Endothelial cell of umbilical vein (primary cell): ENCODE measurements around the gene SARNP. TPM values are rescaled to one million over a fixed set of nuclear protein-coding genes. Genes with fewer than 3 reads are reported as not detected.

Experiments
- BruUV-seq: library from RNA; stranded (reverse); fragments of 400-500 nt; replicated peaks from 2 replicates; lab custom pipeline; 2021; lab: Mats Ljungman, UMichigan
- CTCF ChIA-PET: fragments of 300-600, 350-600 bp; sonication (Branson Sonifier 250); formaldehyde crosslinking; loops from one replicate; lab custom pipeline; 2021; ENCODE audit warnings: antibody characterized with exemption, inconsistent platforms; lab: Charles Lee
- POLR2A ChIA-PET: fragments of 300-600, 350-600 bp; sonication (Branson Sonifier 250); formaldehyde crosslinking; loops from one replicate; lab custom pipeline; 2021; ENCODE audit warnings: antibody characterized with exemption, inconsistent platforms; lab: Charles Lee
- DNase-seq: peaks from one replicate; pipeline ENCODE4 v3.0.0-alpha.2; 2011; ENCODE audit warnings: low read depth, low spot score
- FAIRE-seq: peaks from 2 replicates; lab custom pipeline; 2011; peaks lifted over from hg19 to GRCh38; lab: Jason Lieb, UNC
- H2AFZ ChIP-seq: 2 replicates; pipeline ENCODE4 v1.6.0; 2012; ENCODE audit warnings: low read depth, low read length, control low read depth, inconsistent platforms
- H3K27ac ChIP-seq: 2 replicates; pipeline ENCODE4 v1.5.1; 2011; ENCODE audit warnings: low read depth, mild to moderate bottlenecking, control low read depth, low read length, moderate library complexity; ENCODE audit not compliant: insufficient read depth
- H3K27me3 ChIP-seq, 2 experiments: 2 replicates each; pipeline versions ENCODE4 v1.6.0 to v1.6.1; 2011; ENCODE audit warnings: low read length in 2 of 2, mixed read lengths in 1 of 2; ENCODE audit not compliant: control insufficient read depth in 2 of 2, insufficient read depth in 2 of 2
- H3K36me3 ChIP-seq, 2 experiments: 2 replicates in 1 of 2; 3 replicates in 1 of 2; pipeline ENCODE4 v1.5.1; 2011; ENCODE audit warnings: low read length in 2 of 2, mild to moderate bottlenecking in 1 of 2, moderate library complexity in 1 of 2; ENCODE audit not compliant: control insufficient read depth in 2 of 2, insufficient read depth in 2 of 2; ENCODE audit errors: extremely low read depth in 1 of 2
- H3K4me1 ChIP-seq: 3 replicates; pipeline ENCODE4 v1.5.1; 2011; ENCODE audit warnings: mild to moderate bottlenecking, low read length; ENCODE audit not compliant: control insufficient read depth, insufficient read depth; ENCODE audit errors: extremely low read depth
- H3K4me2 ChIP-seq: 2 replicates; pipeline ENCODE4 v1.6.1; 2011; ENCODE audit warnings: low read length, control low read depth, mixed read lengths; ENCODE audit not compliant: insufficient read depth
- H3K4me3 ChIP-seq, 3 experiments: fragments of 200-600 bp in 1 of 3; sonication (generic), shearing (Covaris generic) in 1 of 3; replicated peaks in 1 of 3; 2 replicates each; pipeline ENCODE4 v1.5.1; 2011 to 2016; ENCODE audit warnings: control low read depth in 3 of 3, low read length in 3 of 3, mild to moderate bottlenecking in 2 of 3, inconsistent platforms in 1 of 3, low read depth in 1 of 3, moderate library complexity in 1 of 3; ENCODE audit not compliant: insufficient read depth in 1 of 3
- H3K79me2 ChIP-seq: 2 replicates; pipeline ENCODE4 v1.6.0; 2012; ENCODE audit warnings: low read length, inconsistent platforms; ENCODE audit not compliant: control insufficient read depth, insufficient read depth
- H3K9ac ChIP-seq: replicated peaks from 2 replicates; pipeline ENCODE3; 2011; ENCODE audit warnings: low read length, control low read depth; ENCODE audit not compliant: insufficient read depth; ENCODE audit errors: extremely low read depth
- H3K9me1 ChIP-seq: replicated peaks from 3 replicates; pipeline ENCODE4 v1.6.0; 2011; ENCODE audit warnings: mild to moderate bottlenecking, low read length; ENCODE audit not compliant: control insufficient read depth, insufficient read depth; ENCODE audit errors: extremely low read depth
- H3K9me3 ChIP-seq: replicated peaks from 2 replicates; pipeline ENCODE4 v1.5.1; 2012; ENCODE audit warnings: low read length, inconsistent platforms; ENCODE audit not compliant: control insufficient read depth, insufficient read depth
- H4K20me1 ChIP-seq: replicated peaks from 2 replicates; pipeline ENCODE3; 2011; ENCODE audit warnings: mild to moderate bottlenecking, low read length; ENCODE audit not compliant: control insufficient read depth, insufficient read depth; ENCODE audit errors: extremely low read depth
- EZH2 ChIP-seq: IDR thresholded peaks from 2 replicates; pipeline ENCODE4 v1.6.1; 2012; ENCODE audit warnings: borderline replicate concordance, low read depth, mild to moderate bottlenecking, moderate library complexity, low read length, inconsistent platforms; ENCODE audit not compliant: severe bottlenecking
- GATA2 ChIP-seq: IDR thresholded peaks from 2 replicates; pipeline ENCODE4 v1.7.0; 2011; ENCODE audit warnings: low read depth, mild to moderate bottlenecking, moderate library complexity, mixed read lengths, low read length; ENCODE audit not compliant: insufficient read length, insufficient read depth
- JUN ChIP-seq: IDR thresholded peaks from 2 replicates; pipeline ENCODE4 v1.6.1; 2011; ENCODE audit warnings: borderline replicate concordance, low read depth; ENCODE audit not compliant: insufficient read length, insufficient read depth
- MYC ChIP-seq: IDR thresholded peaks from one replicate; pipeline ENCODE4 v1.6.1; 2011; ENCODE audit warnings: mild to moderate bottlenecking, low read depth, low read length
- POLR2AphosphoS5 ChIP-seq: IDR thresholded peaks from 2 replicates; pipeline ENCODE4 v1.6.1; 2012; ENCODE audit warnings: low read depth, mild to moderate bottlenecking, control low read depth, low read length, moderate library complexity; ENCODE audit not compliant: insufficient read depth
- dilution Hi-C: fragments of 300-500 bp; cut with MboI; formaldehyde crosslinking; loops from one replicate; pipeline ENCODE4 v1.15.0; 2019; ENCODE audit warnings: low sequenced_read_pairs; ENCODE audit not compliant: extremely low pct_ligation_motif_present
- intact Hi-C: fragments of 100-400 bp; cut with micrococcal nuclease; formaldehyde crosslinking; loops from one replicate; pipeline ENCODE4 v1.10.0; 2022
- polyA plus RNA-seq, 4 experiments: library from polyadenylated mRNA; depleted of rRNA in 3 of 4; stranded (reverse) in 3 of 4; unstranded in 1 of 4; fragments of >200 nt; gene quantifications; 2 replicates each; pipeline versions ENCODE4 v1.2.1 to v1.2.3, GENCODE V29; 2011 to 2012; ENCODE audit warnings: missing spikeins in 1 of 4
- total RNA-seq: library from RNA; stranded (reverse); gene quantifications from 2 replicates; pipeline ENCODE4 v1.2.3, GENCODE V29; 2021
- TF ChIP-seq, protein P1 (sequence below): IDR thresholded peaks from 2 replicates; pipeline ENCODE4 v1.6.1; 2011; ENCODE audit not compliant: insufficient read depth, insufficient read length
- TF ChIP-seq, protein P2 (sequence below), 2 donors: IDR thresholded peaks; 1 replicate in 1 of 2; 2 replicates in 1 of 2; pipeline ENCODE4 v1.5.1; 2011; ENCODE audit warnings: low read length in 2 of 2, mild to moderate bottlenecking in 2 of 2, moderate library complexity in 2 of 2, control low read depth in 1 of 2, inconsistent platforms in 1 of 2, low read depth in 1 of 2; ENCODE audit not compliant: insufficient read depth in 1 of 2; ENCODE audit errors: extremely low read depth in 1 of 2

The SARNP gene
- total and polyA plus RNA-seq, 2 donors (not counting 3 experiments of a cell fraction or from before 2014, with no cell fraction given) = 88.1 to 101 TPM

GRCh38 chr12:55739025-55739378, 78.5 kb downstream of the SARNP start:
- H3K4me1 ChIP-seq = peaks cover 15% of the 10 kb centered on the region
- dilution Hi-C loops (no loop called here), intact Hi-C loops (loop anchor here (1.0 to 5.0 kb wide), 7 partner anchors 58 to 894 kb away; partner anchors contain the start of genes ORMDL2, PA2G4, SARNP and SMARCC2)
- FAIRE-seq (no peak), DNase-seq (no peak)
- H3K27ac ChIP-seq = no peak overlapping the region
- H3K4me3 ChIP-seq = peak overlapping the region in 1 of 3 experiments; percentile 91
- BruUV-seq = no TSS peak
- ChIA-PET POLR2A (no interaction called here), CTCF (interaction anchor here (0.6 to 8.2 kb wide), 52 partner anchors 8 to 483 kb away, joined by 3 to 151 read pairs (median 6); partner anchors contain the start of genes BLOC1S1, CD63, DNAJC14 and ESYT1)
- no peaks in the 10 kb centered on the region for H3K27me3 ChIP-seq
- no peaks in the 10 kb centered on the region for H3K36me3 ChIP-seq
- no peak overlapping the region for H3K9ac ChIP-seq
- H3K9me3 ChIP-seq = no peaks in the 10 kb centered on the region
- H3K4me2 ChIP-seq = peak overlapping the region; percentile 99
- TF ChIP-seq, protein P1, sequence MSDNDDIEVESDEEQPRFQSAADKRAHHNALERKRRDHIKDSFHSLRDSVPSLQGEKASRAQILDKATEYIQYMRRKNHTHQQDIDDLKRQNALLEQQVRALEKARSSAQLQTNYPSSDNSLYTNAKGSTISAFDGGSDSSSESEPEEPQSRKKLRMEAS = no peak
- no peak for TF ChIP-seq MYC
- TF ChIP-seq JUN = no peak
- no peak for TF ChIP-seq GATA2
- TF ChIP-seq POLR2AphosphoS5 = no peak
- TF ChIP-seq, protein P2, sequence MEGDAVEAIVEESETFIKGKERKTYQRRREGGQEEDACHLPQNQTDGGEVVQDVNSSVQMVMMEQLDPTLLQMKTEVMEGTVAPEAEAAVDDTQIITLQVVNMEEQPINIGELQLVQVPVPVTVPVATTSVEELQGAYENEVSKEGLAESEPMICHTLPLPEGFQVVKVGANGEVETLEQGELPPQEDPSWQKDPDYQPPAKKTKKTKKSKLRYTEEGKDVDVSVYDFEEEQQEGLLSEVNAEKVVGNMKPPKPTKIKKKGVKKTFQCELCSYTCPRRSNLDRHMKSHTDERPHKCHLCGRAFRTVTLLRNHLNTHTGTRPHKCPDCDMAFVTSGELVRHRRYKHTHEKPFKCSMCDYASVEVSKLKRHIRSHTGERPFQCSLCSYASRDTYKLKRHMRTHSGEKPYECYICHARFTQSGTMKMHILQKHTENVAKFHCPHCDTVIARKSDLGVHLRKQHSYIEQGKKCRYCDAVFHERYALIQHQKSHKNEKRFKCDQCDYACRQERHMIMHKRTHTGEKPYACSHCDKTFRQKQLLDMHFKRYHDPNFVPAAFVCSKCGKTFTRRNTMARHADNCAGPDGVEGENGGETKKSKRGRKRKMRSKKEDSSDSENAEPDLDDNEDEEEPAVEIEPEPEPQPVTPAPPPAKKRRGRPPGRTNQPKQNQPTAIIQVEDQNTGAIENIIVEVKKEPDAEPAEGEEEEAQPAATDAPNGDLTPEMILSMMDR (IDR thresholded peaks at IDR 0.05; ENCODE audit: extremely low read depth in 1 of 2, insufficient read depth in 1 of 2, low read depth in 1 of 2, low read length in 2 of 2) = no peak
- no peak for TF ChIP-seq EZH2
- H3K9me1 ChIP-seq = no peaks in the 10 kb centered on the region
- no peak overlapping the region for H2AFZ ChIP-seq
- no peaks in the 10 kb centered on the region for H4K20me1 ChIP-seq
- H3K79me2 ChIP-seq = no peaks in the 10 kb centered on the region
